HEK293 (cell line): ENCODE data around the gene SYT2.

Source experiments
- CTCF ChIA-PET: fragments of 350-600 bp; formaldehyde crosslinking; extraction: SDS; loops from one replicate; lab custom pipeline; 2021; ENCODE audit warnings: antibody characterized with exemption; lab: Yijun Ruan, JAX
- POLR2A ChIA-PET: fragments of 300-600 bp; formaldehyde crosslinking; extraction: SDS; loops from one replicate; lab custom pipeline; 2020; ENCODE audit warnings: antibody characterized with exemption, inconsistent platforms; lab: Yijun Ruan, JAX
- H3K27ac ChIP-seq: fragments of 200-500 bp; sonication (Bioruptor generic); 2 replicates; pipeline ENCODE4 v1.5.1; 2014; ENCODE audit warnings: low read depth, low read length, control low read depth, inconsistent platforms; ENCODE audit errors: extremely low read depth
- H3K36me3 ChIP-seq, 2 experiments: fragments of 200-500 bp in 1 of 2; sonication (Bioruptor generic) in 1 of 2; 1 replicate in 1 of 2; 2 replicates in 1 of 2; pipeline ENCODE4 v1.5.1; 2014 to 2017; ENCODE audit warnings: inconsistent platforms in 2 of 2, low read length in 2 of 2; ENCODE audit not compliant: control insufficient read depth in 2 of 2, insufficient read depth in 1 of 2
- H3K4me1 ChIP-seq: fragments of 200-500 bp; sonication (Bioruptor generic); 2 replicates; pipeline ENCODE4 v1.5.1; 2014; ENCODE audit warnings: mild to moderate bottlenecking, low read length, inconsistent platforms; ENCODE audit not compliant: control insufficient read depth, insufficient read depth
- H3K4me3 ChIP-seq: 2 replicates; pipeline ENCODE4 v1.5.1; 2011; ENCODE audit warnings: low read depth, mild to moderate bottlenecking, control low read depth, low read length, moderate library complexity
- H3K9me3 ChIP-seq: fragments of 200-500 bp; sonication (Bioruptor generic); 2 replicates; pipeline ENCODE4 v1.5.1; 2014; ENCODE audit warnings: low read depth, low read length, inconsistent platforms; ENCODE audit not compliant: control insufficient read depth, insufficient read depth
- KLF17 ChIP-seq: fragments of 450-650 bp; formaldehyde crosslinking; IDR thresholded peaks from 2 replicates; pipeline ENCODE4 v1.5.1; 2016; ENCODE audit warnings: missing biosample characterization, missing genetic modification characterization
- REST ChIP-seq: fragments of 450-650 bp; formaldehyde crosslinking; IDR thresholded peaks from 2 replicates; pipeline ENCODE4 v1.5.1; 2016; ENCODE audit warnings: missing biosample characterization, missing genetic modification characterization
- ZBTB1 ChIP-seq: fragments of 450-650 bp; formaldehyde crosslinking; IDR thresholded peaks from 2 replicates; pipeline ENCODE4 v1.5.1; 2016; ENCODE audit warnings: missing biosample characterization, missing genetic modification characterization
- ZBTB8A ChIP-seq: fragments of 450-650 bp; formaldehyde crosslinking; IDR thresholded peaks from 2 replicates; pipeline ENCODE4 v1.5.1; 2016; ENCODE audit warnings: missing biosample characterization, missing genetic modification characterization
- ZNF132 ChIP-seq: fragments of 450-650 bp; formaldehyde crosslinking; IDR thresholded peaks from 2 replicates; pipeline ENCODE4 v1.5.1; 2017; ENCODE audit warnings: missing biosample characterization, missing genetic modification characterization, borderline replicate concordance
- ZNF239 ChIP-seq: fragments of 450-650 bp; formaldehyde crosslinking; IDR thresholded peaks from 2 replicates; pipeline ENCODE4 v1.5.1; 2016; ENCODE audit warnings: missing biosample characterization, missing genetic modification characterization
- ZNF292 ChIP-seq: fragments of 450-650 bp; formaldehyde crosslinking; IDR thresholded peaks from 2 replicates; pipeline ENCODE4 v1.5.1; 2016; ENCODE audit warnings: low read depth, missing biosample characterization, missing genetic modification characterization, borderline replicate concordance
- ZNF37A ChIP-seq: fragments of 450-650 bp; IDR thresholded peaks from 2 replicates; pipeline ENCODE4 v1.5.1; 2018; ENCODE audit warnings: missing biosample characterization, missing genetic modification characterization
- ZNF426 ChIP-seq: fragments of 450-650 bp; formaldehyde crosslinking; IDR thresholded peaks from 2 replicates; pipeline ENCODE4 v1.5.1; 2017; ENCODE audit warnings: missing biosample characterization, missing genetic modification characterization, mild to moderate bottlenecking, inconsistent platforms, moderate library complexity
- ZNF518A ChIP-seq: fragments of 450-650 bp; formaldehyde crosslinking; conservative IDR thresholded peaks from 2 replicates; pipeline ENCODE4 v1.5.1; 2016; ENCODE audit warnings: low read depth, missing biosample characterization, missing genetic modification characterization
- ZNF530 ChIP-seq: fragments of 450-650 bp; formaldehyde crosslinking; IDR thresholded peaks from 2 replicates; pipeline ENCODE4 v1.5.1; 2016; ENCODE audit warnings: low read depth, missing biosample characterization, missing genetic modification characterization
- ZNF600 ChIP-seq: fragments of 450-650 bp; formaldehyde crosslinking; IDR thresholded peaks from 2 replicates; pipeline ENCODE4 v1.5.1; 2016; ENCODE audit warnings: missing biosample characterization, missing genetic modification characterization
- ZNF623 ChIP-seq: fragments of 450-650 bp; formaldehyde crosslinking; IDR thresholded peaks from 2 replicates; pipeline ENCODE4 v1.5.1; 2016; ENCODE audit warnings: missing biosample characterization, missing genetic modification characterization
- ZNF629 ChIP-seq: fragments of 450-650 bp; formaldehyde crosslinking; IDR thresholded peaks from 2 replicates; pipeline ENCODE4 v1.5.1; 2017; ENCODE audit warnings: missing biosample characterization, missing genetic modification characterization
- ZNF645 ChIP-seq: fragments of 450-650 bp; formaldehyde crosslinking; IDR thresholded peaks from 2 replicates; pipeline ENCODE4; 2016; ENCODE audit warnings: missing biosample characterization, missing genetic modification characterization
- ZNF654 ChIP-seq: fragments of 450-650 bp; formaldehyde crosslinking; IDR thresholded peaks from 2 replicates; pipeline ENCODE4 v1.5.1; 2016; ENCODE audit warnings: low read depth, missing biosample characterization, missing genetic modification characterization
- ZNF660 ChIP-seq: fragments of 450-650 bp; IDR thresholded peaks from 2 replicates; pipeline ENCODE4 v1.5.1; 2018; ENCODE audit warnings: missing biosample characterization, mild to moderate bottlenecking, missing genetic modification characterization
- ZNF664 ChIP-seq: fragments of 450-650 bp; formaldehyde crosslinking; IDR thresholded peaks from 2 replicates; pipeline ENCODE4 v1.5.1; 2016; ENCODE audit warnings: missing biosample characterization, missing genetic modification characterization
- ZNF677 ChIP-seq: fragments of 450-650 bp; IDR thresholded peaks from 2 replicates; pipeline ENCODE4 v1.5.0; 2018; ENCODE audit warnings: missing biosample characterization, mild to moderate bottlenecking, missing genetic modification characterization, moderate library complexity
- ZNF792 ChIP-seq: fragments of 450-650 bp; formaldehyde crosslinking; IDR thresholded peaks from 2 replicates; pipeline ENCODE4 v1.5.1; 2016; ENCODE audit warnings: missing biosample characterization, missing genetic modification characterization
- ZSCAN4 ChIP-seq: fragments of 450-650 bp; formaldehyde crosslinking; IDR thresholded peaks from 2 replicates; pipeline ENCODE4 v1.5.1; 2017; ENCODE audit warnings: missing biosample characterization, missing genetic modification characterization
- ZXDB ChIP-seq: fragments of 450-650 bp; formaldehyde crosslinking; IDR thresholded peaks from 2 replicates; pipeline ENCODE4 v1.5.1; 2016; ENCODE audit warnings: missing biosample characterization, missing genetic modification characterization

Gene SYT2

GRCh38 chr1:202714202-202714601, 3.9 kb upstream of the SYT2 start (continued):
- TF ChIP-seq ZNF518A (peak; percentile 91), ZNF530 (tag by site-specific recombination) (0 out of 2 replicates have a peak, but pooled peaks have one; percentile 46), ZNF664 (tag by site-specific recombination) (peak; percentile 72), REST (peak; percentile 46; the same call in 1 of the 2 replicates), ZNF629 (tag by site-specific recombination) (peak; percentile 22; the same call in 1 of the 2 replicates), ZNF292 (tag by site-specific recombination) (0 out of 2 replicates have a peak, but pooled peaks have one; percentile 68), ZBTB8A (peak; percentile 74), ZNF654 (tag by site-specific recombination) (peak; percentile 32; the same call in 1 of the 2 replicates), ZXDB (0 out of 2 replicates have a peak, but pooled peaks have one; percentile 29), ZNF623 (peak; percentile 72), ZBTB1 (tag by site-specific recombination) (0 out of 2 replicates have a peak, but pooled peaks have one; percentile 20), ZNF426 (tag by site-specific recombination) (peak; percentile 78)

GRCh38 chr1:202713110-202713509, 2.9 kb upstream of the SYT2 start:
- ChIA-PET CTCF (interaction anchor here (0.6 to 1.2 kb wide), 6 partner anchors 42 to 397 kb away, joined by 3 to 4 read pairs (median 4); no protein-coding TSS in a partner anchor), POLR2A (no interaction called here)
- Histone ChIP-seq H3K9me3 (no peaks in the 10 kb centered on the region), H3K36me3 (no peaks in the 10 kb centered on the region), H3K27ac (no peak overlapping the region), H3K4me3 (no peak overlapping the region), H3K4me1 (no peaks in the 10 kb centered on the region; the same call in 1 of the 2 replicates)
- TF ChIP-seq ZNF239 (tag by site-specific recombination) = no peak
- TF ChIP-seq ZNF645 (tag by site-specific recombination) = no peak
- no peak for TF ChIP-seq ZNF660 (tag by site-specific recombination)
- TF ChIP-seq ZNF677 = no peak
- peak; percentile 65; the same call in 1 of the 2 replicates for TF ChIP-seq ZNF600 (tag by site-specific recombination)
- no peak for TF ChIP-seq ZNF37A (tag by site-specific recombination)
- no peak for TF ChIP-seq ZNF132 (tag by site-specific recombination)
- TF ChIP-seq ZNF792 = no peak
- no peak for TF ChIP-seq ZSCAN4 (tag by site-specific recombination)
- TF ChIP-seq KLF17 (tag by site-specific recombination) = 0 out of 2 replicates have a peak, but pooled peaks have one; percentile 35
